Measurements from ENCODE around the gene MMP11. TPM values are rescaled to one million over a fixed set of nuclear protein-coding genes. Genes with fewer than 3 reads are reported as not detected.

The MMP11 gene
- total RNA-seq, 1 experiment from 2014 or later: 7.4 TPM

DNA sequence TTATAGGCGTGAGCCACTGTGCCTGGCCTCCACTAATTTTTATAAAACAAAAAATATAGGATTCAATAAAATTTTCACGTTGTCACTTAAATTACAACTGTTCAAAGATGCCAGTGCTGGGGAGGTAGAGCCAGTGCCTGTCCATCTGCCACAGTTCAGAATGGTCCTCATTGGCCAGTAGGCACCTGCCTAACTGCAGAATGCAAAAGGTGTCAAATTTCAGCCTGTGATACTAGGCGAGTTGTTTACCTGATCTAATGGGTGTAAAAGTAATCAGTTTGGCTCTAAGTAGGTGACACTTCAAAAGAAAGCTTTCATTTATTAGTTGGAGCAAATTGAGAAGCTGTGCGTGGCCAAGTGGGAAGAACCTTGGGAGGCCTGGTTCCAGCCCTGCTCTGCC lies 16.5 kb downstream of the MMP11 start:
- Histone ChIP-seq H3K36me3 (ENCODE audit: control insufficient read depth in 1 of 2, insufficient read depth in 2 of 2, low read length in 2 of 2) (peaks cover 0 to 5% of the 10 kb centered on the region in 2 experiments; a peak in 1 of 4 replicates), H3K79me2 (ENCODE audit: insufficient read depth, low read length) (peaks cover 61% of the 10 kb centered on the region), H3K27ac (ENCODE audit: low read depth, low read length) (no peak overlapping the region), H3K9me2 (ENCODE audit: insufficient read depth) (no peaks in the 10 kb centered on the region), H3K4me2 (ENCODE audit: low read length) (no peak overlapping the region), H3K4me3 (replicated peaks in 1 of 2; ENCODE audit: low read depth in 1 of 2, low read length in 2 of 2) (no peak overlapping the region), H3K9me3 (ENCODE audit: control insufficient read depth in 1 of 2, insufficient read depth in 1 of 2, low read depth in 1 of 2, low read length in 2 of 2) (no peaks in the 10 kb centered on the region), H3K27me3 (ENCODE audit: insufficient read depth, low read length) (no peaks in the 10 kb centered on the region), H4K20me1 (ENCODE audit: insufficient read depth) (peaks cover 8% of the 10 kb centered on the region; the same call in 1 of the 2 replicates), H3K9ac (ENCODE audit: low read length) (no peak overlapping the region), H2AFZ (ENCODE audit: low read depth, low read length, poor library complexity, severe bottlenecking) (no peak overlapping the region), H3K4me1 (ENCODE audit: control insufficient read depth in 1 of 2, insufficient read depth in 2 of 2, low read length in 2 of 2) (peaks cover 11 to 24% of the 10 kb centered on the region in 2 experiments; a peak in 3 of 4 replicates)
- CTCF ChIA-PET: interaction anchor here (0.6 kb wide), 1 partner anchor 593 kb away, joined by 3 read pairs; no protein-coding TSS in a partner anchor
- no peak for ATAC-seq
- DNase-seq (ENCODE audit: low read depth, low spot score): no peak
- RAD21 ChIA-PET (ENCODE audit: low non-redundant PET in 1 of 2, low total read pairs in 2 of 2, uncharacterized antibody in 2 of 2, unreplicated experiment in 2 of 2): no interaction called here
- POLR2A ChIA-PET: interaction anchor here (2.6 kb wide), 1 partner anchor 18 kb away, joined by 8 read pairs; no protein-coding TSS in a partner anchor
- no TSS peak for BruUV-seq (replicated peaks)
- intact Hi-C loops (cut with micrococcal nuclease): no loop called here
- TF ChIP-seq POLR2AphosphoS5 (IDR thresholded peaks at IDR 0.05; ENCODE audit: low read depth, low read length) (no peak), CTCF (IDR thresholded peaks at IDR 0.05 in 2 of 3, conservative IDR thresholded peaks at IDR 0.05 in 1 of 3; ENCODE audit: borderline replicate concordance in 1 of 3, insufficient read depth in 1 of 3, low read depth in 2 of 3, low read length in 2 of 3) (no peak), SRF (IDR thresholded peaks at IDR 0.05; ENCODE audit: low read depth) (no peak), FOSL1 (IDR thresholded peaks at IDR 0.05; ENCODE audit: low read depth) (no peak), JUND (IDR thresholded peaks at IDR 0.05) (no peak), EGR1 (IDR thresholded peaks at IDR 0.05; ENCODE audit: low read depth) (no peak), REST (IDR thresholded peaks at IDR 0.05; ENCODE audit: low read depth) (no peak), POLR2A (IDR thresholded peaks at IDR 0.05; ENCODE audit: borderline replicate concordance, extremely low read depth, insufficient read depth, insufficient read length) (no peak), RAD21 (IDR thresholded peaks at IDR 0.05; ENCODE audit: low read depth) (no peak)
- TF ChIP-seq, protein P1, sequence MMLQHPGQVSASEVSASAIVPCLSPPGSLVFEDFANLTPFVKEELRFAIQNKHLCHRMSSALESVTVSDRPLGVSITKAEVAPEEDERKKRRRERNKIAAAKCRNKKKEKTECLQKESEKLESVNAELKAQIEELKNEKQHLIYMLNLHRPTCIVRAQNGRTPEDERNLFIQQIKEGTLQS (IDR thresholded peaks at IDR 0.05): no peak

All from HCT116 (cell line).